GM18505 (cell line): ENCODE measurements around the gene APBB2.

Source experiments
- ATAC-seq: cut with Tn5 transposase; IDR thresholded peaks from one replicate; pipeline ENCODE4 v1.9.1; 2021; ENCODE audit not compliant: unreplicated experiment
- POLR2A ChIP-seq: IDR thresholded peaks from 4 replicates; pipeline ENCODE4 v1.6.1; 2011; ENCODE audit warnings: borderline replicate concordance; ENCODE audit not compliant: insufficient read depth, insufficient read length; ENCODE audit errors: extremely low read depth

APBB2 gene

GRCh38 chr4:40888933-40889332 lies 325.4 kb downstream of the APBB2 start:
- TF ChIP-seq POLR2A, result no peak
- ATAC-seq, result no peak

GRCh38 chr4:40887764-40888131 lies 326.6 kb downstream of the APBB2 start:
- TF ChIP-seq POLR2A, result no peak
- no peak for ATAC-seq

- ATAC-seq, result no peak
- TF ChIP-seq POLR2A, result no peak
These were observed 327.2 kb downstream of the APBB2 start for GRCh38 chr4:40886931-40887763.

GRCh38 chr4:40881851-40882250 lies 332.5 kb downstream of the APBB2 start:
- no peak for TF ChIP-seq POLR2A
- ATAC-seq, result no peak

- TF ChIP-seq POLR2A, result no peak
- ATAC-seq, result no peak
These were observed 333.2 kb downstream of the APBB2 start for GRCh38 chr4:40881096-40881495.

GRCh38 chr4:40878548-40879055 lies 335.7 kb downstream of the APBB2 start:
- TF ChIP-seq POLR2A, result no peak
- ATAC-seq, result no peak

GRCh38 chr4:40877081-40877480 lies 337.3 kb downstream of the APBB2 start:
- ATAC-seq, result no peak
- TF ChIP-seq POLR2A, result no peak

- TF ChIP-seq POLR2A, result no peak
- ATAC-seq, result no peak
These were observed 338.7 kb downstream of the APBB2 start for GRCh38 chr4:40875507-40876150.

- no peak for TF ChIP-seq POLR2A
- no peak for ATAC-seq
These were observed 339.4 kb downstream of the APBB2 start for GRCh38 chr4:40874901-40875300.

- no peak for TF ChIP-seq POLR2A
- ATAC-seq, result no peak
These were observed 340.0 kb downstream of the APBB2 start for GRCh38 chr4:40874331-40874730.

- TF ChIP-seq POLR2A, result no peak
- no peak for ATAC-seq
These were observed 342.6 kb downstream of the APBB2 start for GRCh38 chr4:40871695-40872250.

- no peak for ATAC-seq
- TF ChIP-seq POLR2A, result no peak
These were observed 344.2 kb downstream of the APBB2 start for GRCh38 chr4:40870150-40870549.

GRCh38 chr4:40865696-40866095 lies 348.6 kb downstream of the APBB2 start:
- no peak for TF ChIP-seq POLR2A
- no peak for ATAC-seq

GRCh38 chr4:40864531-40864930 lies 349.8 kb downstream of the APBB2 start:
- no peak for TF ChIP-seq POLR2A
- ATAC-seq, result no peak
